UCSD-AML1 (cell line): ENCODE measurements around the gene EFHD2.
"Not testable (repeated sequence)": the region's sequence is repeated elsewhere in the genome, so short reads cannot be mapped to it uniquely, and the experiment has no call there.

Source experiments
- DNase-seq: peaks from one replicate; lab custom pipeline; 2025; ENCODE audit not compliant: unreplicated experiment; lab: John Stamatoyannopoulos, UW

Gene EFHD2

GRCh38 chr1:15451014-15451722, 41.5 kb downstream of the EFHD2 start:
- no peak for DNase-seq

- no peak for DNase-seq
Measured at GRCh38 chr1:15452216-15452615, 42.5 kb downstream of the EFHD2 start.

- no peak for DNase-seq
Measured at GRCh38 chr1:15452866-15453571, 43.3 kb downstream of the EFHD2 start.

- no peak for DNase-seq
Measured at GRCh38 chr1:15453734-15454133, 44.0 kb downstream of the EFHD2 start.

GRCh38 chr1:15454256-15454655, 44.6 kb downstream of the EFHD2 start:
- DNase-seq: no peak

GRCh38 chr1:15455522-15455921, 45.8 kb downstream of the EFHD2 start:
- DNase-seq: no peak

GRCh38 chr1:15456313-15456954, 46.7 kb downstream of the EFHD2 start, which contains the start of gene CELA2A:
Gene CELA2A, plus strand, starts transcription at chr1:15456732. Its CDS starts 22 bp downstream, at chr1:15456754.
- DNase-seq: no peak

GRCh38 chr1:15457585-15457984, 47.9 kb downstream of the EFHD2 start:
- no peak for DNase-seq

- not testable (repeated sequence) for DNase-seq
Measured at GRCh38 chr1:15458388-15458787, 48.7 kb downstream of the EFHD2 start.

GRCh38 chr1:15459771-15460707, 50.4 kb downstream of the EFHD2 start:
- DNase-seq: no peak

GRCh38 chr1:15460708-15461095, 51.0 kb downstream of the EFHD2 start:
- no peak for DNase-seq

GRCh38 chr1:15463064-15463800, 53.5 kb downstream of the EFHD2 start:
- not testable (repeated sequence) for DNase-seq

- not testable (repeated sequence) for DNase-seq
Measured at GRCh38 chr1:15463926-15464322, 54.2 kb downstream of the EFHD2 start.

- DNase-seq: no peak
Measured at GRCh38 chr1:15465674-15466073, 56.0 kb downstream of the EFHD2 start.

- DNase-seq: not testable (repeated sequence)
Measured at GRCh38 chr1:15466955-15467625, 57.4 kb downstream of the EFHD2 start.

- no peak for DNase-seq
Measured at GRCh38 chr1:15468145-15468544, 58.5 kb downstream of the EFHD2 start.

GRCh38 chr1:15469361-15469760, 59.7 kb downstream of the EFHD2 start:
- no peak for DNase-seq

- DNase-seq: not testable (repeated sequence)
Measured at GRCh38 chr1:15469821-15470448, 60.2 kb downstream of the EFHD2 start.

GRCh38 chr1:15471067-15471466, 61.4 kb downstream of the EFHD2 start:
- DNase-seq: not testable (repeated sequence)
